ENCODE results near the gene GNG7.

GRCh38 chr19:2509096-2509495 is 193.4 kb downstream of the GNG7 start:
- TF ChIP-seq, protein P1, sequence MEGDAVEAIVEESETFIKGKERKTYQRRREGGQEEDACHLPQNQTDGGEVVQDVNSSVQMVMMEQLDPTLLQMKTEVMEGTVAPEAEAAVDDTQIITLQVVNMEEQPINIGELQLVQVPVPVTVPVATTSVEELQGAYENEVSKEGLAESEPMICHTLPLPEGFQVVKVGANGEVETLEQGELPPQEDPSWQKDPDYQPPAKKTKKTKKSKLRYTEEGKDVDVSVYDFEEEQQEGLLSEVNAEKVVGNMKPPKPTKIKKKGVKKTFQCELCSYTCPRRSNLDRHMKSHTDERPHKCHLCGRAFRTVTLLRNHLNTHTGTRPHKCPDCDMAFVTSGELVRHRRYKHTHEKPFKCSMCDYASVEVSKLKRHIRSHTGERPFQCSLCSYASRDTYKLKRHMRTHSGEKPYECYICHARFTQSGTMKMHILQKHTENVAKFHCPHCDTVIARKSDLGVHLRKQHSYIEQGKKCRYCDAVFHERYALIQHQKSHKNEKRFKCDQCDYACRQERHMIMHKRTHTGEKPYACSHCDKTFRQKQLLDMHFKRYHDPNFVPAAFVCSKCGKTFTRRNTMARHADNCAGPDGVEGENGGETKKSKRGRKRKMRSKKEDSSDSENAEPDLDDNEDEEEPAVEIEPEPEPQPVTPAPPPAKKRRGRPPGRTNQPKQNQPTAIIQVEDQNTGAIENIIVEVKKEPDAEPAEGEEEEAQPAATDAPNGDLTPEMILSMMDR (IDR thresholded peaks at IDR 0.05), result no peak
- TF ChIP-seq POLR2A (IDR thresholded peaks at IDR 0.05) (no peak), EP300 (IDR thresholded peaks at IDR 0.05) (no peak)

Data from suprapubic skin (tissue), 3 donors.